Astrocyte of the cerebellum (primary cell): ENCODE data around the gene SUSD6.

ENCODE experiments used
- DNase-seq: peaks from one replicate; pipeline ENCODE4 v3.0.0-alpha.2; 2011; ENCODE audit warnings: low read depth
- H3K4me3 ChIP-seq: 2 replicates; pipeline ENCODE4 v1.5.1; 2011; ENCODE audit warnings: mild to moderate bottlenecking, low read depth, low read length, moderate library complexity
- CTCF ChIP-seq: IDR thresholded peaks from 2 replicates; pipeline ENCODE4 v1.5.1; 2012; ENCODE audit warnings: low read length, low read depth, moderate library complexity, mild to moderate bottlenecking; ENCODE audit errors: missing control alignments
- in situ Hi-C: cut with HindIII; loops from 2 replicates; pipeline ENCODE4 v1.10.0; 2017; ENCODE audit warnings: low sequenced_read_pairs

Gene SUSD6

GRCh38 chr14:69662636-69663299 is 51.4 kb downstream of the SUSD6 start:
- DNase-seq, result no peak
- TF ChIP-seq CTCF, result no peak
- no peak overlapping the region for H3K4me3 ChIP-seq
- in situ Hi-C loops, result no loop called here

DNA sequence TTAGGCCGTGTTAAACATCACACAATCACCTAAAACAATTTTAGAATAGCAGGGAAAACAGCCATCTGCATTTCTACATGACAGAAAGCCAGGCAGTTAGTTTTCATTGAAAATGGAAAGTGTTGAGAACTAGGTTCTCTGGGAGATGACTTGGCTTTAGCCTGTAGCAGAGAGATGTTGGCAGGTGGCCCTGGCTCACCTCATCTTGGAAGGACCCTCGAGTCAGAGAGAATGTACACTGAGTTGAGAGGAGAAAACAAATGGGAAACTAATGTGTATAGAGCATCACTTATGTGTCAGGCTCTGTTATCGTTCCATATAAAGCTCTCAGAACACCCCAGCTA is 51.9 kb downstream of the SUSD6 start:
- in situ Hi-C loops, result no loop called here
- TF ChIP-seq CTCF, result no peak
- H3K4me3 ChIP-seq, result no peak overlapping the region
- DNase-seq, result no peak

GRCh38 chr14:69664265-69664664 is 52.9 kb downstream of the SUSD6 start:
- no peak for DNase-seq
- TF ChIP-seq CTCF, result no peak
- in situ Hi-C loops, result no loop called here
- H3K4me3 ChIP-seq, result no peak overlapping the region

- TF ChIP-seq CTCF, result no peak
- H3K4me3 ChIP-seq, result no peak overlapping the region
- no peak for DNase-seq
- in situ Hi-C loops, result no loop called here
Observed at GRCh38 chr14:69664865-69665526, 53.6 kb downstream of the SUSD6 start.

DNA sequence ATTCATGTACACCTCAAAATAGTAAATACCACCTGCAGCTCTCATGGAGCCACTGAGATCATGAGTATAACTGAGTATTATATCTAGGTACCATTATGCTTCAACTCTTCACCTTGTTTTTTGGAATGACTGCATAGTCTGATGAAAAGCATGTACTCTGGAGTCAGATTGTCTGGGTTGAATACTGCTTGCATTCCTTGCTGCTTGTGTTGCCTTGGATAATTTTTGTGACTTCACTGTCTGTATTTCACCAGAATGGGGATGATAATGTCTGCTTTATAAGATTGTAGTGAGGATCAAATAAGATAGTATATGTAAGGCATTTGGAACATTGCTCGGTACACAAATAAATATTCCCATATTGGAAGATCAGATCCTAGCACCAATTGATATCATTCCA is 54.2 kb downstream of the SUSD6 start:
- in situ Hi-C loops, result no loop called here
- no peak for DNase-seq
- H3K4me3 ChIP-seq, result no peak overlapping the region
- TF ChIP-seq CTCF, result no peak

DNA sequence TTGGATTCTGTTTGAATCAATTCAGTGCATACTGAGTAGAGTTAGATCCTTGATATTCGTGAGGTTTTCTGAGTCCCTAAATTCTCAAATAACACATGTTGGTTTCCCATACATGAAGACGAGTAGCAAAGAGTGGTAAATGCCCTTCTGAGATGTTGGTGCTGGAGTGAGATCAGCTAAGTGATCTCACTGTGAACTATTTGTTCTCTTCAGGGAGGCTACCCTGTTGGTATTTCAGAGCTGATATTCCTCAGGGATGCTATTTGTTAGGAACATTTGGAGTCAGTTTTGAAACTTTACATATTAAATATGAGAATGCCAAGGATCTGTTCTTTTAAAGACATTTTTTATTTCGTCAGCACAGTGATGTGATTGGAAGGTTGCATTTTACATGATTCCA is 54.7 kb downstream of the SUSD6 start:
- DNase-seq, result no peak
- no peak overlapping the region for H3K4me3 ChIP-seq
- TF ChIP-seq CTCF, result no peak
- in situ Hi-C loops, result no loop called here
